Effector memory CD4-positive, alpha-beta T cell (primary cell): Measurements from ENCODE around the gene KTN1.

Experiments used
- DNase-seq, 3 donors: peaks; one replicate each; pipeline ENCODE4 v3.0.0-alpha.2; 2020
- H3K27ac ChIP-seq: 2 replicates; pipeline ENCODE4 v1.7.0; 2013; ENCODE audit warnings: mild to moderate bottlenecking, low read length, moderate library complexity; ENCODE audit not compliant: insufficient read depth, poor library complexity, severe bottlenecking
- H3K27me3 ChIP-seq: replicated peaks from 2 replicates; pipeline ENCODE4 v1.7.0; 2013; ENCODE audit warnings: mild to moderate bottlenecking, low read length; ENCODE audit not compliant: insufficient read depth, control insufficient read depth, poor library complexity, severe bottlenecking
- H3K36me3 ChIP-seq: 2 replicates; pipeline ENCODE4 v1.7.0; 2013; ENCODE audit warnings: mild to moderate bottlenecking, low read length, moderate library complexity; ENCODE audit not compliant: control insufficient read depth, insufficient read depth
- H3K4me1 ChIP-seq: 2 replicates; pipeline ENCODE4 v1.7.0; 2013; ENCODE audit warnings: low read length, mild to moderate bottlenecking; ENCODE audit not compliant: control insufficient read depth, insufficient read depth, poor library complexity, severe bottlenecking
- H3K4me3 ChIP-seq: 2 replicates; pipeline ENCODE4 v1.7.0; 2013; ENCODE audit warnings: low read length, low read depth, mild to moderate bottlenecking; ENCODE audit not compliant: insufficient read depth, poor library complexity, severe bottlenecking
- H3K9me3 ChIP-seq: 2 replicates; pipeline ENCODE4 v1.7.0; 2013; ENCODE audit warnings: mild to moderate bottlenecking, low read length, moderate library complexity; ENCODE audit not compliant: control insufficient read depth

KTN1 gene

GRCh38 chr14:55572578-55572977, 7.4 kb upstream of the KTN1 start:
- Histone ChIP-seq H3K9me3 (no peaks in the 10 kb centered on the region), H3K27me3 (no peaks in the 10 kb centered on the region), H3K4me1 (no peaks in the 10 kb centered on the region), H3K27ac (no peak overlapping the region), H3K36me3 (no peaks in the 10 kb centered on the region), H3K4me3 (no peak overlapping the region)
- DNase-seq = no peak

GRCh38 chr14:55574988-55575387, 5.0 kb upstream of the KTN1 start:
- no peak for DNase-seq
- no peaks in the 10 kb centered on the region for H3K27me3 ChIP-seq
- H3K36me3 ChIP-seq = no peaks in the 10 kb centered on the region
- H3K4me1 ChIP-seq = peaks cover 5% of the 10 kb centered on the region
- no peaks in the 10 kb centered on the region for H3K9me3 ChIP-seq
- no peak overlapping the region for H3K27ac ChIP-seq
- no peak overlapping the region for H3K4me3 ChIP-seq

- peaks cover 13% of the 10 kb centered on the region for H3K4me1 ChIP-seq
- H3K9me3 ChIP-seq = no peaks in the 10 kb centered on the region
- no peaks in the 10 kb centered on the region for H3K27me3 ChIP-seq
- H3K4me3 ChIP-seq = no peak overlapping the region
- no peaks in the 10 kb centered on the region for H3K36me3 ChIP-seq
- no peak overlapping the region for H3K27ac ChIP-seq
- no peak for DNase-seq
Observed at GRCh38 chr14:55577229-55577628, 2.8 kb upstream of the KTN1 start.

- H3K4me1 ChIP-seq = peaks cover 22% of the 10 kb centered on the region
- H3K36me3 ChIP-seq = no peaks in the 10 kb centered on the region
- H3K27me3 ChIP-seq = no peaks in the 10 kb centered on the region
- H3K4me3 ChIP-seq = no peak overlapping the region
- H3K27ac ChIP-seq = no peak overlapping the region
- DNase-seq = no peak
- H3K9me3 ChIP-seq = no peaks in the 10 kb centered on the region
Observed at GRCh38 chr14:55578511-55578910, 1.5 kb upstream of the KTN1 start.

GRCh38 chr14:55580470-55581341, 699 bp downstream of the KTN1 start:
- H3K4me3 ChIP-seq = peak overlapping the region; percentile 91
- no peaks in the 10 kb centered on the region for H3K36me3 ChIP-seq
- no peaks in the 10 kb centered on the region for H3K9me3 ChIP-seq
- no peaks in the 10 kb centered on the region for H3K27me3 ChIP-seq
- peak overlapping the region; percentile 78 for H3K27ac ChIP-seq
- peaks cover 22% of the 10 kb centered on the region for H3K4me1 ChIP-seq
- DNase-seq = peak; percentile 41 to 50 (median 45)

- DNase-seq = no peak
- peaks cover 22% of the 10 kb centered on the region for H3K4me1 ChIP-seq
- no peaks in the 10 kb centered on the region for H3K36me3 ChIP-seq
- H3K27ac ChIP-seq = no peak overlapping the region
- peak overlapping the region; percentile 91 for H3K4me3 ChIP-seq
- no peaks in the 10 kb centered on the region for H3K27me3 ChIP-seq
- H3K9me3 ChIP-seq = no peaks in the 10 kb centered on the region
Observed at GRCh38 chr14:55581342-55581771, 1.4 kb downstream of the KTN1 start.

- no peaks in the 10 kb centered on the region for H3K36me3 ChIP-seq
- peaks cover 22% of the 10 kb centered on the region for H3K4me1 ChIP-seq
- H3K27ac ChIP-seq = no peak overlapping the region
- no peak overlapping the region for H3K4me3 ChIP-seq
- H3K27me3 ChIP-seq = no peaks in the 10 kb centered on the region
- H3K9me3 ChIP-seq = no peaks in the 10 kb centered on the region
- no peak for DNase-seq
Observed at GRCh38 chr14:55582746-55583145, 2.7 kb downstream of the KTN1 start.

GRCh38 chr14:55583942-55584468, 4.0 kb downstream of the KTN1 start:
- Histone ChIP-seq H3K9me3 (no peaks in the 10 kb centered on the region), H3K36me3 (no peaks in the 10 kb centered on the region), H3K4me3 (no peak overlapping the region), H3K27me3 (no peaks in the 10 kb centered on the region), H3K27ac (no peak overlapping the region), H3K4me1 (peaks cover 21% of the 10 kb centered on the region)
- no peak for DNase-seq

- Histone ChIP-seq H3K9me3 (no peaks in the 10 kb centered on the region), H3K4me3 (no peak overlapping the region), H3K36me3 (no peaks in the 10 kb centered on the region), H3K4me1 (peaks cover 17% of the 10 kb centered on the region), H3K27me3 (no peaks in the 10 kb centered on the region), H3K27ac (no peak overlapping the region)
- DNase-seq = no peak
Observed at GRCh38 chr14:55585854-55586253, 5.8 kb downstream of the KTN1 start.

GRCh38 chr14:55586411-55586810, 6.4 kb downstream of the KTN1 start:
- no peaks in the 10 kb centered on the region for H3K36me3 ChIP-seq
- no peak overlapping the region for H3K4me3 ChIP-seq
- H3K27me3 ChIP-seq = no peaks in the 10 kb centered on the region
- no peak for DNase-seq
- H3K27ac ChIP-seq = no peak overlapping the region
- no peaks in the 10 kb centered on the region for H3K9me3 ChIP-seq
- H3K4me1 ChIP-seq = peaks cover 16% of the 10 kb centered on the region
